Activated CD4-positive, alpha-beta T cell treated with anti-CD3 and anti-CD28 coated beads, Interleukin-2, amount 10 ng/mL, durations not matched to agents 7 days and 5 days (primary cell): ENCODE measurements around the gene CYB5A. TPM values are rescaled to one million over a fixed set of nuclear protein-coding genes. Genes with fewer than 3 reads are reported as not detected.

Experiments used
- CTCF ChIA-PET: fragments of 350-600 bp; sonication (Branson Sonifier 250); formaldehyde crosslinking; loops from one replicate; lab custom pipeline; 2021; ENCODE audit warnings: antibody characterized with exemption; lab: Charles Lee
- POLR2A ChIA-PET: fragments of 350-600 bp; sonication (Branson Sonifier 250); formaldehyde crosslinking; loops from one replicate; lab custom pipeline; 2021; ENCODE audit warnings: antibody characterized with exemption; lab: Charles Lee
- DNase-seq: peaks from one replicate; pipeline ENCODE4 v3.0.0-alpha.2; 2020
- H3K27ac Mint-ChIP-seq: one replicate; pipeline ENCODE4 v1.8.0; 2021; ENCODE audit warnings: mild to moderate bottlenecking, moderate library complexity, mixed read lengths
- H3K27me3 Mint-ChIP-seq: one replicate; pipeline ENCODE4 v1.8.0; 2021; ENCODE audit warnings: mixed read lengths
- H3K36me3 Mint-ChIP-seq: one replicate; pipeline ENCODE4 v1.8.0; 2021; ENCODE audit warnings: low read depth, mixed read lengths
- H3K4me1 Mint-ChIP-seq: one replicate; pipeline ENCODE4 v1.8.0; 2021; ENCODE audit warnings: mixed read lengths
- H3K4me3 Mint-ChIP-seq: one replicate; pipeline ENCODE4 v1.8.0; 2021; ENCODE audit warnings: mild to moderate bottlenecking, moderate library complexity, mixed read lengths
- H3K9me3 Mint-ChIP-seq: one replicate; pipeline ENCODE4 v1.8.0; 2021; ENCODE audit warnings: mixed read lengths
- total RNA-seq, 2 experiments: library from RNA; stranded (reverse); gene quantifications; one replicate each; pipeline ENCODE4 v1.2.3, GENCODE V29; 2021

Gene CYB5A
- total RNA-seq, 2 experiments from 2014 or later: 30.6 to 32.3 TPM

DNA sequence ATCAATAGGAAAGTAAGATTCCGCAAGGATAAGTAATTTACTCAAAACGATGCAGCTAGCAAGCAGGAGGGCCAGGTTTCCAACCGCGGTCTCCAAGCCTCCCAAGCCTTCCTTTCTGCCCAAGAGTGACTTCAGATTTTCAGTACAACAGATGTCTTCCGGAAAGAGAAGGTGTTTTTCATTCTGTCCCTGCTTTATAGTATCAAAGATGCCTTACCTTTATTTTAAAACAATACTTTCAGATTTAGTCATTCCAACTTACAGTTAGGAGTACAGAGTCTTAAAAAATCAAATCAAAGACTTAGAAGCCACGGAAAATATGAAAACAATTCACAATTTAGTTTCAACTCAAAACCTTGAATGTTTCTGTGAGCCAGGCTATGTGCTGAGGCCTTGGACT is 43.6 kb downstream of the CYB5A start:
- ChIA-PET CTCF (no interaction called here), POLR2A (no interaction called here)
- Mint-ChIP-seq H3K36me3 (no peaks in the 10 kb centered on the region), H3K4me3 (no peak overlapping the region), H3K4me1 (peaks cover 9% of the 10 kb centered on the region), H3K27me3 (peaks cover 4% of the 10 kb centered on the region), H3K27ac (no peak overlapping the region), H3K9me3 (no peaks in the 10 kb centered on the region)
- DNase-seq: no peak

DNA sequence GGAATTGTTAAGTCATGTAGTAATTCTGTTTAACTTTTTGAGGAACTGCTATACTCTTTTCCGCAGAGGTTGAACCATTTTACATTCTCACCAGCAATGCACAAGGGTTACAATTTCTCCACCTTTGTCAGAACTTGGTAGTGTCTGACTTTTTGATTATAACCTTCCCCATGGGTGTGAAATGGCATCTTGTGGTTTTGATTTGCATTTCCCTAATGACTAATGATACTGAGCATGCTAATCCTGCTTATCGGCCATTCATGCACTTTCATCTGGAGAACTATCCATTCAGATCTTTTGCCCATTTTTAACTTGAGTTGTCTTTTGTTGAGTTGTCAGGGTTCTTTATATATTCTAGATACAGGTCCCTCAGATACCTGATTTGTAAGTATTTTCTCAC is 47.2 kb downstream of the CYB5A start:
- Mint-ChIP-seq H3K4me3 (no peak overlapping the region), H3K4me1 (peaks cover 4% of the 10 kb centered on the region), H3K27ac (no peak overlapping the region), H3K36me3 (no peaks in the 10 kb centered on the region), H3K27me3 (peaks cover 12% of the 10 kb centered on the region), H3K9me3 (no peaks in the 10 kb centered on the region)
- DNase-seq: no peak
- ChIA-PET CTCF (no interaction called here), POLR2A (no interaction called here)

DNA sequence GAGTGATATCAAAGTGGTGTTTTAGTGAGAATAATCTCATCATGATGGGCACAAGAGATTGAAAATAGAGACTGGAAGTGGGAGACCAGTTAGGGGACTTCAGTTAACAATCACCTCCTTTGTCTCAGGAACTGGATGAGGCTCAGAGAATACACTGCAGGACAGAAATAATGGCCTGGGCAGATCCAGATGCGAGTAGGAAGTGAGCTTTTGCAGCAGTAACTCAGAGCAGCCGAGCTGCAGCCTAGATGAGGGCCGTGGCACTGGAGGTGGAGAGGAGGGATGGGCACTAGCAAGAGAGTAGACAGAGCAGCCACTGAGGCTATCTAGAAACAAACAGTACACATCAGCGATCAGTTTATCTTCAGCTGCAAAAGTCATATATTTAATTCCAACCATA is 48.6 kb downstream of the CYB5A start:
- Mint-ChIP-seq H3K27ac (no peak overlapping the region), H3K36me3 (no peaks in the 10 kb centered on the region), H3K27me3 (peaks cover 21% of the 10 kb centered on the region), H3K4me1 (peaks cover under 1% of the 10 kb centered on the region), H3K9me3 (no peaks in the 10 kb centered on the region), H3K4me3 (no peak overlapping the region)
- POLR2A ChIA-PET: no interaction called here
- CTCF ChIA-PET: interaction anchor here (0.7 kb wide), 1 partner anchor 62 kb away, joined by 4 read pairs; no protein-coding TSS in a partner anchor
- no peak for DNase-seq

DNA sequence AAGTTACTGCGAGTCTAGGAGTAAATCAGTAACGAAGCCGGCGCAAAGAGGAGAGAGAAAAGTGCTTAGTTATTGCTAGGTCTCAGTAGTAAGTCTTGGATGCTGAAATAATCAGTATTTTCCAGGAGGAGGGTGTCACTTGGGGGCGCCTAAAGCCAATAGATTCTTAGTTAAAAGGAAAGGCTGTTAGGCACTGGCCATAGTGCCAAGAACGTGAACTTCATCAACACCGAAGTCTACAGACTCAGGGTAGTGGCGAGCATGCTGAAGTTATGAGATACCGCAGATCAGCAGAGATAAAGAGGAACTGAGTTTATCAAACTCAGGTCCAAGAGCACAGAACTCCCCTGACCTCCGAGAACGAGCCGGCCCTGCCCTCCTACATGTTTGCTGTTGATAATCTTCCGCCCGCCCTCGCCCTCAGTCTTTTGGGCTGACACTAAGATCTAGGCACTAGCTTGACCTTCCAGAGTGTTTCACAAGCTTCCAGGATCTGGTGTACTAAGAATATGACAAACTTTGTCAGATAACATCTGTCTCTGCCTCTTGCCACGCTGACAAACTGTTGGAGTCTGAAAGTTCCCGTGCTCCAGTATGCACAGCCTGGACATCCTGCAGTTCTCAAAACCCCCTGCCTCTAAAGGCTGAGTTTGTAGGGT is 49.2 kb downstream of the CYB5A start:
- Mint-ChIP-seq H3K4me3 (no peak overlapping the region), H3K27me3 (peaks cover 24% of the 10 kb centered on the region), H3K9me3 (no peaks in the 10 kb centered on the region), H3K4me1 (no peaks in the 10 kb centered on the region), H3K27ac (no peak overlapping the region), H3K36me3 (no peaks in the 10 kb centered on the region)
- no peak for DNase-seq
- POLR2A ChIA-PET: no interaction called here
- CTCF ChIA-PET: no interaction called here

DNA sequence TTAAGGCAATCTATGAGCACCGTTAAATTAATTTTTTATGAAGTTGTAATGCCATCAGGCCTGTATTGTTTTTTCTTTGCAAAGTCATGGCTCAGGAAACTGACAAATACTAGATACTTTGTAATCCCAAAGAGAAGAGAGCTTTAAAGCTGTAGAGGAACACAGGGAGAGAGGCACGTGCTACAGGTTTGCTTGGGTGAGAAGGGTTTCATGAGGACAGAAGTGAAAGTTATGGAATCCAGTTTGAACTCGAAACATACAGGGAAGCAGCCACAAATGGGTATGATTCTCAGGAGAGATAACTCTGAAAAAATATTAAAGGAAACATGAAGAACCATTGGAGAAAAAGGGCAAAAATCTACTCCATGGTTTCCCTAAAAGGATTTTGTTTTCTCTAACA is 49.8 kb downstream of the CYB5A start:
- H3K4me1 Mint-ChIP-seq: no peaks in the 10 kb centered on the region
- no peaks in the 10 kb centered on the region for H3K9me3 Mint-ChIP-seq
- H3K4me3 Mint-ChIP-seq: no peak overlapping the region
- no peak for DNase-seq
- no peaks in the 10 kb centered on the region for H3K36me3 Mint-ChIP-seq
- ChIA-PET CTCF (no interaction called here), POLR2A (no interaction called here)
- H3K27me3 Mint-ChIP-seq: peaks cover 24% of the 10 kb centered on the region
- no peak overlapping the region for H3K27ac Mint-ChIP-seq

DNA sequence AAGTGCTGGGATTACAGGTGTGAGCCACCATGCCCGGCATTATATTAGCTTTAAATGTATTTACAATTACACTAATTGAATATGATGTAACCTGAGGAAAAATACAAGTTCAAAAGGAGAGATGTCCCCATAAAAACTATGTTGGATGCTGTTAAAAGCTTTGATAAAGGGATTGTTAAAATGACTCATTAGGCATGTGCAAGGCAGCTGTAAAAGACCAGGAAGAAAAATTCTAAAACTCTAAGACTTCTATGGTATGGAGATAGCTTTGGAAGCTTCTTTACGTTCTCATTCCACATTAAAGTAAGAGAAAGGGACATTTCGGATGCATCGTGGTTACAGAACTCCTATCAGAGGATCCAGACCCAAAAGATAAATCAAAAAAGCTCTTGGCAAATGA is 50.3 kb downstream of the CYB5A start:
- no peaks in the 10 kb centered on the region for H3K4me1 Mint-ChIP-seq
- no peak overlapping the region for H3K27ac Mint-ChIP-seq
- ChIA-PET POLR2A (no interaction called here), CTCF (no interaction called here)
- no peaks in the 10 kb centered on the region for H3K9me3 Mint-ChIP-seq
- no peak for DNase-seq
- H3K27me3 Mint-ChIP-seq: peaks cover 24% of the 10 kb centered on the region
- no peaks in the 10 kb centered on the region for H3K36me3 Mint-ChIP-seq
- H3K4me3 Mint-ChIP-seq: no peak overlapping the region

DNA sequence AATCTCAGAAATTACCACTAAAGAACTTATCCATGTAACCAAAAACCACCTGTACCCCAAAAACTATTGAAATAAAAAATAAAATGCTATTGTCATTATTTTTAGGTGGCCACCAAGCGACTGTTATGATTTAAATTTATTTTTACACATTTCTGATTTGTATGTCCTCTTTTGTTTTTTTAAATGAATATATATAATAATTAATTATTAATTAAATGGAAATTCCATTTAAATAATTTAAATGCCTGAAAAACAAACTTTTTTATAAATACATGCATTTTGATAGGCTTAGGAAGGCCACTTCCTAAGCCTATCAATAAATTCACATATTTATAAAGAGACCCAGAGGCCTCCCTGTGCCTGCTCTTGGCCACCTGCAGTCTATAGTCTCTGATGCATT is 52.2 kb downstream of the CYB5A start:
- CTCF ChIA-PET: no interaction called here

DNA sequence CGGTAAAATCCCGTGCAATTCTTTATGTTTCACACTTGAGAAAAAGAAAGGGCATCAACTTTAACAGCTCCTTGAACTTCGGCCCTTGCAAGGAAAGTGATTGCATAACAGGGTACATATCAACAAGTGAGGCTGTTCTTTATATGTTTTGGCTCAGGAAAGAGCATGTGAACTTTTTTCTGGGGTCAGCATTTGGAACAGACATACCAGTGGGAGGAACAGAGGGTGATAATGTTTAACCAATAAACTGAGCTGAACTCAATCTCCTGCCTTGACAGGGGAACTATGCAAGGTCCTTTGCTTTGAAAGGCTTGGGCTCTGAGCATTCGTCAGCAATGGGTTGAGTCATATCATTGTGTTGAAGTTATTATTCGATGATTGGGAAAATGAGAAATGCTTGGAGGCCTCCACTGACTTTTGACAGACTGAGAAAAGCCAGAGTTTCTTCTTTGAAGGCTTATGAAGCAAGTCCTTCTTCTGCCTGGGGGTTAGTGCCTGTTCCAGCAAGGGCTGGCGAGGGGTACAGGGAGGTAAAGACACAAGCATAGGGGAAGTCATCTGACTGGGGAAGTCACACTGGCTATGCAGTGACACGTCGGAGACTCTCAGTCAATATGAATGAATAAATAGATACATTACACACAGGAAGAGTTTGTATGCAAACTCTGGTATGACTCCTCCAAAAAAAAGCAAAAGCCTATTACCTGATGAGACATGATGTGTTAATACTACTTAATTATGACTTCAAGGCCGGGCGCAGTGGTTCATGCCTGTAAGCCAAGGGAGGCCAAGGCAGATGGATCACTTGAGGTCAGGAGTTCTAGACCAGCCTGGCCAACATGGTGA is 57.2 kb downstream of the CYB5A start:
- no peak overlapping the region for H3K27ac Mint-ChIP-seq
- H3K36me3 Mint-ChIP-seq: no peaks in the 10 kb centered on the region
- POLR2A ChIA-PET: no interaction called here
- CTCF ChIA-PET: no interaction called here
- no peak for DNase-seq
- H3K9me3 Mint-ChIP-seq: no peaks in the 10 kb centered on the region
- no peak overlapping the region for H3K4me3 Mint-ChIP-seq
- H3K27me3 Mint-ChIP-seq: peaks cover 11% of the 10 kb centered on the region
- H3K4me1 Mint-ChIP-seq: no peaks in the 10 kb centered on the region

More for the DNA sequence above, 52.2 kb downstream of the CYB5A start:
- Mint-ChIP-seq H3K4me3 (no peak overlapping the region), H3K9me3 (no peaks in the 10 kb centered on the region), H3K36me3 (no peaks in the 10 kb centered on the region), H3K27ac (no peak overlapping the region), H3K4me1 (no peaks in the 10 kb centered on the region), H3K27me3 (peaks cover 20% of the 10 kb centered on the region)
- no peak for DNase-seq
- POLR2A ChIA-PET: no interaction called here

DNA sequence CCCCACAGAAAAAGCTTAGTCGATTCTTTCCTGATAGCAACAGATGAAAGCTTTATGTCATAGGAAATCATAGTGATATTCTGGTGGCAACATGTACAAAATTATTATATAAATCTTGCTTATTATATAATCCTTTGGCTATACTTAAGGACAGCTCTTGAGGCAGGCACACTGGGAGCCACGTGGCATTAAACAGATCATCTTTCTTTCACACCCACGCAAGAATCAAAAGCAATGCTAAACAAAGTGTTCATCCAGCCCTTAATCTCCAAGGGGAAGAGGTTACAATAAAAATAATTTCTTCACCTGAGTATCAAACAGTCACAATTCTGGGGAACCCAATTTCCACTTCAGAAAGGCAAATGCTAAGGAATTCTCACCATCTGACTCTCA is 57.8 kb downstream of the CYB5A start:
- Mint-ChIP-seq H3K27me3 (peaks cover 7% of the 10 kb centered on the region), H3K4me1 (no peaks in the 10 kb centered on the region), H3K9me3 (no peaks in the 10 kb centered on the region), H3K27ac (no peak overlapping the region), H3K4me3 (no peak overlapping the region), H3K36me3 (no peaks in the 10 kb centered on the region)
- DNase-seq: no peak
- POLR2A ChIA-PET: no interaction called here
- CTCF ChIA-PET: no interaction called here

DNA sequence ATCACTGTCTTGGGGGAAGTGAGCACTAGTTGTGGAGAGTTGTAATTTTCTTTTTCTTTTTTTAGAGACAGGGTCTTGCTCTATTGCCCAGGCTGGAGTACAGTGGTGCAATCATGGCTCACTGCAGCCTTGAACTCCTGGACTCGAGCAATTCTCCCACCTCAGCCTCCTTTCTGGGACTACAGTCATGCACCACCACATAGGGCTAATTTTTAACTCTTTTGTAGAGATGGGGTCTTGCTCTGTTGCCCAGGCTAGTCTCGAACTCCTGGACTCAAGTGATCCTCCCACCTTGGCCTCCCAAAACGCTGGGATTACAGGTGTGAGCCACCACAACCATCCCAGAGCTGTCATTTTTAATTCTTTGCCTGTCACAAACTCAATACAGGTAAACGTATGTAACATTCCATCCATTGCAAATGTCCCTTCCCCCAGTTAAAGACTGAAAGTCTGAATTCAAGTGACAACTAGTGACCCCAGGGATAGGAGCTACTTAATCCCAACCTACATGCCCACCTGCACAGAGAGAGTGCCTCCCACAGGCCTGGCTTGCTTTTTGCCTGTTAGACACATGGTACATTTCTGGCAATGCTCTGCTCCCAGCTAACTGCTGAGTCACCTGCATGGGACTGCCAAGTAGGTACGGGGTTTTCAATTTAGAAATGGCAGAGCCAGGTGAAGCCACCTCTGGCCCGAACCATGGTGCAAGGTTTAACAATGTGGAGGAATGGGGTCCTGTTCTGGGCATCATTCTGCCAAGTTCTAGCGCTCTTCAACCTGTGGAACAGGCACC is 60.6 kb downstream of the CYB5A start:
- no peak overlapping the region for H3K4me3 Mint-ChIP-seq
- H3K4me1 Mint-ChIP-seq: no peaks in the 10 kb centered on the region
- CTCF ChIA-PET: no interaction called here
- H3K27me3 Mint-ChIP-seq: no peaks in the 10 kb centered on the region
- DNase-seq: no peak
- no peaks in the 10 kb centered on the region for H3K36me3 Mint-ChIP-seq
- no peak overlapping the region for H3K27ac Mint-ChIP-seq
- no peaks in the 10 kb centered on the region for H3K9me3 Mint-ChIP-seq
- POLR2A ChIA-PET: no interaction called here

DNA sequence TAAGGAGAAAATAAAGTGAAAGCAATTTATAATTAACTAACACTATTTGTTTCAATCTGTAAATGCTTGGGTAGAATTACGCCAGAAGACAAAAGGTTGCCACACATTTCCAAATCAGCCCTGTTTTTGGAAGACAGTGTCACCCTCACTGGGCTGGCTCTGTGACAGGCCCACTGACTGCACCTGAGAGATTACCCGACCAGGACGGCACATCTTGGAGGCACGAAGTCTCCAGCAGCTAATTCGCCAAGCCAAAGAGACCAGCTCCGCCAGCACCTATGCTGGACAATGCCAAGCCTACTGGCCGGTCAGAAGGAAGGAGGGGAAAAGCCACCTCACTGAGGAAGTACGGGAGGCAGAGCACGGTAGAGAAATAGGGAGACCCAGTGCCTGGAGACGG is 61.9 kb downstream of the CYB5A start:
- H3K4me1 Mint-ChIP-seq: no peaks in the 10 kb centered on the region
- no peak for DNase-seq
- no peak overlapping the region for H3K27ac Mint-ChIP-seq
- H3K27me3 Mint-ChIP-seq: no peaks in the 10 kb centered on the region
- CTCF ChIA-PET: no interaction called here
- H3K4me3 Mint-ChIP-seq: no peak overlapping the region
- H3K36me3 Mint-ChIP-seq: no peaks in the 10 kb centered on the region
- POLR2A ChIA-PET: no interaction called here
- no peaks in the 10 kb centered on the region for H3K9me3 Mint-ChIP-seq

DNA sequence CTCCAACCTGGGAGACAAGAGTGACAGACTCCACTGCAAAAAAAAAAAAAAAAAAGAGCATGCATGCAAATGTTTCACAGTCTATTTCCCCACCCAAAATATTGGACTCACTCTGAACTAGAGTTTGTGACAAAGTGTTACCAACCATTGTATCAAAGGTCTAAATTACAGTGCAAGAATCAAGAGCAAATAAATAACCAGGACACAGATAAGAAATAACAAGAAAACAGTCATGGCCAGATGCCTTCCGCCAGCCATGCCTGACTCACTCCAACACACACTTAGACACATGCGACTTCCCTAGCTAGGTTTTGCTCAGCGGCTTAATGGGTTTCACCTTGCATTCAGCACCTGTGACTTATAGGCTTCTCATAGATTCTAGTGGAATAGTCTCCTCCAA is 62.8 kb downstream of the CYB5A start:
- no peaks in the 10 kb centered on the region for H3K4me1 Mint-ChIP-seq
- H3K9me3 Mint-ChIP-seq: no peaks in the 10 kb centered on the region
- ChIA-PET CTCF (no interaction called here), POLR2A (no interaction called here)
- no peak overlapping the region for H3K4me3 Mint-ChIP-seq
- no peak for DNase-seq
- no peaks in the 10 kb centered on the region for H3K36me3 Mint-ChIP-seq
- no peaks in the 10 kb centered on the region for H3K27me3 Mint-ChIP-seq
- H3K27ac Mint-ChIP-seq: no peak overlapping the region

DNA sequence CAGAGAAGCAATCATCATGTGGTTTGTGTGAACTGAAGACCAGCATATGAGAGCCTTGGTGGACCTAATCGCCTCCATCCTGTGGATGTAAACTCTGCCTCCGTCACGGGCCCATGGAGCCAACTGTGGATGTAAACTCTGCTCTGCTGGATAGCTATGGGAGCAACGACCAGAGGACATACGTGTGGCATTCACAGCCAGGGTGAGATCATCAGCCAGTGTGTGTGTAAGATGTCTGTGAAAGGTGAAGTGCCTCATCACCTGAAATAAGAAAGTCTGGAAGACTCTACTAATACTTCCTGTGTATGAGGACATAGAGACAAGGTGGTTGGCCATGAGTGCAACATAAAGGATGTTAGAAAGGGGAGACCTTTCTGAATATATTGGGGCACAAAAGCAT is 63.5 kb downstream of the CYB5A start:
- Mint-ChIP-seq H3K4me1 (no peaks in the 10 kb centered on the region), H3K9me3 (no peaks in the 10 kb centered on the region), H3K27ac (no peak overlapping the region), H3K36me3 (no peaks in the 10 kb centered on the region), H3K27me3 (no peaks in the 10 kb centered on the region), H3K4me3 (no peak overlapping the region)
- no peak for DNase-seq
- ChIA-PET CTCF (no interaction called here), POLR2A (no interaction called here)
